GM06990 (cell line): ENCODE results near the gene IGF2R.
"Not testable (repeated sequence)": the region's sequence is repeated elsewhere in the genome, so short reads cannot be mapped to it uniquely, and the experiment has no call there.

ENCODE experiments used
- DNase-seq: peaks from one replicate; pipeline ENCODE4 v3.0.0-alpha.2; 2011; ENCODE audit not compliant: insufficient read length; ENCODE audit errors: extremely low read depth
- H3K27me3 ChIP-seq: replicated peaks from 2 replicates; pipeline ENCODE4 v1.6.0; 2011; ENCODE audit warnings: low read length; ENCODE audit not compliant: control insufficient read depth, insufficient read depth
- H3K36me3 ChIP-seq: 2 replicates; pipeline ENCODE4 v1.5.1; 2011; ENCODE audit warnings: low read length; ENCODE audit not compliant: control insufficient read depth, insufficient read depth
- H3K4me3 ChIP-seq: replicated peaks from 2 replicates; pipeline ENCODE4 v1.5.1; 2011; ENCODE audit warnings: low read depth, mild to moderate bottlenecking, control low read depth, low read length
- CTCF ChIP-seq: IDR thresholded peaks from 2 replicates; pipeline ENCODE4 v1.5.1; 2011; ENCODE audit warnings: low read length, control low read depth, mild to moderate bottlenecking, inconsistent platforms; ENCODE audit not compliant: insufficient read depth, poor library complexity, severe bottlenecking

IGF2R gene

GRCh38 chr6:160108077-160108476 lies 139.2 kb downstream of the IGF2R start:
- no peak overlapping the region for H3K4me3 ChIP-seq
- H3K27me3 ChIP-seq: no peaks in the 10 kb centered on the region
- TF ChIP-seq CTCF: no peak
- no peak for DNase-seq
- peaks cover 20% of the 10 kb centered on the region for H3K36me3 ChIP-seq

GRCh38 chr6:160110586-160111123 lies 141.8 kb downstream of the IGF2R start:
- DNase-seq: no peak
- Histone ChIP-seq H3K27me3 (no peaks in the 10 kb centered on the region), H3K4me3 (no peak overlapping the region), H3K36me3 (peaks cover 4% of the 10 kb centered on the region)
- TF ChIP-seq CTCF: no peak

GRCh38 chr6:160111806-160112205 lies 142.9 kb downstream of the IGF2R start:
- Histone ChIP-seq H3K36me3 (peaks cover 4% of the 10 kb centered on the region), H3K4me3 (no peak overlapping the region), H3K27me3 (no peaks in the 10 kb centered on the region)
- no peak for TF ChIP-seq CTCF
- no peak for DNase-seq

GRCh38 chr6:160112628-160113299 lies 143.9 kb downstream of the IGF2R start:
- peaks cover 11% of the 10 kb centered on the region for H3K36me3 ChIP-seq
- TF ChIP-seq CTCF: no peak
- no peaks in the 10 kb centered on the region for H3K27me3 ChIP-seq
- DNase-seq: no peak
- no peak overlapping the region for H3K4me3 ChIP-seq

- H3K36me3 ChIP-seq: peaks cover 11% of the 10 kb centered on the region
- not testable (repeated sequence) for H3K4me3 ChIP-seq, DNase-seq
Measured at GRCh38 chr6:160114536-160114935, 145.7 kb downstream of the IGF2R start.

GRCh38 chr6:160115421-160115820 lies 146.5 kb downstream of the IGF2R start:
- H3K36me3 ChIP-seq: peaks cover 11% of the 10 kb centered on the region
- no peak for TF ChIP-seq CTCF
- DNase-seq: no peak
- no peaks in the 10 kb centered on the region for H3K27me3 ChIP-seq
- H3K4me3 ChIP-seq: no peak overlapping the region

More at GRCh38 chr6:160114536-160114935, 145.7 kb downstream of the IGF2R start:
- H3K27me3 ChIP-seq: not testable (repeated sequence)
